Esophagus muscularis mucosa (tissue), 4 donors: ENCODE results near the gene SLC22A8. TPM values are rescaled to one million over a fixed set of nuclear protein-coding genes. Genes with fewer than 3 reads are reported as not detected.
"Not testable (repeated sequence)": the region's sequence is repeated elsewhere in the genome, so short reads cannot be mapped to it uniquely, and the experiment has no call there.

ENCODE experiments used
- DNase-seq: peaks from one replicate; pipeline ENCODE4 v3.0.0-alpha.2; 2017; ENCODE audit errors: extremely low spot score
- H3K27ac ChIP-seq, 4 donors: fragments of 200-600 bp; sonication (generic); replicated peaks in 1 of 4; 1 replicate in 3 of 4; 2 replicates in 1 of 4; pipeline ENCODE4 v1.5.1; 2016 to 2019; ENCODE audit warnings: mild to moderate bottlenecking in 1 of 4
- H3K27me3 ChIP-seq, 4 donors: fragments of 200-600 bp; sonication (generic); one replicate each; pipeline versions ENCODE4 v1.5.1 to v1.6.0; 2016 to 2019
- H3K36me3 ChIP-seq, 4 donors: fragments of 200-600 bp; sonication (generic); one replicate each; pipeline ENCODE4 v1.5.1; 2016 to 2019
- H3K4me1 ChIP-seq, 4 donors: fragments of 200-600 bp; sonication (generic); one replicate each; pipeline ENCODE4 v1.5.1; 2016 to 2019
- H3K4me3 ChIP-seq, 4 donors: fragments of 200-600 bp; sonication (generic); 1 replicate in 2 of 4; 2 replicates in 2 of 4; pipeline ENCODE4 v1.5.1; 2016 to 2019; ENCODE audit warnings: mild to moderate bottlenecking in 4 of 4, moderate library complexity in 1 of 4
- H3K9me3 ChIP-seq, 4 donors: fragments of 200-600 bp; sonication (generic); 1 replicate in 3 of 4; 2 replicates in 1 of 4; pipeline ENCODE4 v1.5.1; 2016 to 2019
- CTCF ChIP-seq, 3 experiments: fragments of 200-600 bp in 2 of 3; fragments of 450-650 bp in 1 of 3; sonication (generic) in 2 of 3; IDR thresholded peaks; one replicate each; pipeline ENCODE4 v1.5.1; 2017 to 2019; ENCODE audit warnings: antibody characterized with exemption in 3 of 3, mild to moderate bottlenecking in 2 of 3, moderate library complexity in 1 of 3
- EP300 ChIP-seq: sonication (generic); formaldehyde crosslinking; IDR thresholded peaks from one replicate; pipeline ENCODE4 v1.6.1; 2017; ENCODE audit warnings: antibody characterized with exemption
- POLR2A ChIP-seq: fragments of 450-650 bp; IDR thresholded peaks from one replicate; pipeline ENCODE4 v1.6.1; 2017; ENCODE audit warnings: antibody characterized with exemption, moderate library complexity, mild to moderate bottlenecking, low read depth
- POLR2AphosphoS5 ChIP-seq, 2 donors: sonication (generic); formaldehyde crosslinking; IDR thresholded peaks; one replicate each; pipeline ENCODE4 v1.6.1; 2017; ENCODE audit warnings: antibody characterized with exemption in 2 of 2
- WGBS: methylation state at CpG from one replicate; pipeline ENCODE4 v1.1.5; 2018; 5-methylcytosine and 5-hydroxymethylcytosine counted together
- intact Hi-C: fragments of 100-400 bp; cut with DNase I; formaldehyde crosslinking; loops from one replicate; pipeline ENCODE4 v1.15.1; 2023
- total RNA-seq, 4 donors: library from RNA; depleted of rRNA; stranded (reverse); fragments of >200 nt; gene quantifications; one replicate each; pipeline versions ENCODE4 v1.1.0 to v1.2.1, GENCODE V29; 2016

Gene SLC22A8
- not detected for total RNA-seq

- intact Hi-C loops = no loop called here
- Histone ChIP-seq H3K36me3 (no peaks in the 10 kb centered on the region), H3K27me3 (peaks cover 0 to 10% (median 0%) of the 10 kb centered on the region in 4 donors), H3K4me3 (no peak within 1 kb of the TSS), H3K9me3 (no peaks in the 10 kb centered on the region), H3K27ac (no peak within 1 kb of the TSS), H3K4me1 (peaks cover 3 to 14% (median 11%) of the 10 kb centered on the region in 4 donors)
- TF ChIP-seq EP300 (no peak), POLR2A (no peak), POLR2AphosphoS5 (IDR thresholded peaks at IDR 0.05) (no peak)
- no peak for DNase-seq
- 69% methylated on average over 6 of the region's 18 CpGs for WGBS
These were observed at the start of gene SLC22A8 for GRCh38 chr11:63015521-63016215. Gene SLC22A8 (minus strand): TSS chr11:63015841. CDS start chr11:63014958, 883 bp downstream.

DNA sequence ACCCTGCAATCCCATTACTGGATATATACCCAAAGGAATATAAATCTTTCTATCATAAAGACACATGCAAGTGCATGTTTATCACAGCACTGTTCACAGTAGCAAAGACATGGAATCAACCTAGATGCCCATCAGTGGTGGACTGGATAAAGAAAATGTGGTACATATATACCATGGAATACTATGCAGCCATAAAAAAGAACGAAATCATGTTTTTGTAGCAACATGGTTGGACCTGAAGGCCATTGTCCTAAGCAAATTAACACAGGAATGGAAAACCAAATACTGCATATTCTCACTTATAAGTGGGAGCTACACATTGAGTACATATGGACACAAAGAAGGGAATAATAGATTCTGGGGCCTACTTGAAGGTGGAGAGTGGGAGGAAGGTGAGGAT lies 30.6 kb upstream of the SLC22A8 start:
- H3K4me3 ChIP-seq, H3K36me3 ChIP-seq, H3K27me3 ChIP-seq, H3K27ac ChIP-seq, DNase-seq, H3K4me1 ChIP-seq, intact Hi-C loops: not testable (repeated sequence)
- peaks cover 0 to 11% (median 3%) of the 10 kb centered on the region in 4 donors for H3K9me3 ChIP-seq
- 33% methylated on average over 1 of the region's 1 CpG for WGBS

DNA sequence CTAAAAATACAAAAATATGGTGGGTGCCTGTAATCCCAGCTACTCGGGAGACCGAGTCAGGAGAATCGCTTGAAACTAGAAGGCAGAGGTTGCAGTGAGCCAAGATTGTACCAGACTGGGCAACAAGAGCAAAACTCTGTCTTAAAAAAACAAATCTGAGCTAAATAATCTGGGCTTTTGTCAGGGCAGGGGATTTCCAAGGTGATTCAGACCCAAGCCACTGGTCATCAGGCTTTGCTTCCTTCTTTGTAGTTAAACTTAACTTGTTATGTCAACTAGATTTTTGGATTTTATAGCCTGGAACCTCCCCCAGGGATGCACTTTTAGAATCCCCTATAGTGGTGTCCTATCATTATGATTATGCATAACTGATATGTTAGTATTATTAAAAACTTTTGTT lies 27.0 kb upstream of the SLC22A8 start:
- Histone ChIP-seq H3K36me3 (no peaks in the 10 kb centered on the region), H3K4me3 (no peak overlapping the region), H3K27ac (no peak overlapping the region), H3K4me1 (no peaks in the 10 kb centered on the region), H3K27me3 (no peaks in the 10 kb centered on the region), H3K9me3 (no peaks in the 10 kb centered on the region)
- intact Hi-C loops = no loop called here
- TF ChIP-seq CTCF (IDR thresholded peaks at IDR 0.05) (no peak), POLR2A (no peak), EP300 (no peak), POLR2AphosphoS5 (IDR thresholded peaks at IDR 0.05) (no peak)
- no peak for DNase-seq
- WGBS = 86% methylated on average over 3 of the region's 3 CpGs

DNA sequence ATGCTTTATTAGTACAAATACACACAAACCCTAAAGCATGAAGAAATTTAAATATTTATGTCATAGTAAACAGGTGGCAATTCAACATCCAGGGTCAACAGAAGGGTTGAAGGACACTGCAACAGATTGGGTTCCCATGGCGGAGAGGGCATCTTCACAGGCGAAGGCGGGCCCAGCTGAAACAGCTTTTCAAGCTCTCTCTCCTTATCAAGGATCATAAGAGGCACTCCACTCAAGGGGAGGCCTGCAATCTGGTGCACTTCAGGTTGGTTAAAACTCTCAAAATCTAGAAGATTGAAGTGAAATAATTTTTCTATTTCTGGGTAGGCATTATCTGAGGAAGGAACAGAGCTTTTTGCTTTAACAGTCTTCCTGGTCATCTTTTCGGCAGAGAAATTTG lies 16.8 kb upstream of the SLC22A8 start:
- 97% methylated on average over 4 of the region's 4 CpGs for WGBS
- H3K4me3 ChIP-seq = no peak overlapping the region

DNA sequence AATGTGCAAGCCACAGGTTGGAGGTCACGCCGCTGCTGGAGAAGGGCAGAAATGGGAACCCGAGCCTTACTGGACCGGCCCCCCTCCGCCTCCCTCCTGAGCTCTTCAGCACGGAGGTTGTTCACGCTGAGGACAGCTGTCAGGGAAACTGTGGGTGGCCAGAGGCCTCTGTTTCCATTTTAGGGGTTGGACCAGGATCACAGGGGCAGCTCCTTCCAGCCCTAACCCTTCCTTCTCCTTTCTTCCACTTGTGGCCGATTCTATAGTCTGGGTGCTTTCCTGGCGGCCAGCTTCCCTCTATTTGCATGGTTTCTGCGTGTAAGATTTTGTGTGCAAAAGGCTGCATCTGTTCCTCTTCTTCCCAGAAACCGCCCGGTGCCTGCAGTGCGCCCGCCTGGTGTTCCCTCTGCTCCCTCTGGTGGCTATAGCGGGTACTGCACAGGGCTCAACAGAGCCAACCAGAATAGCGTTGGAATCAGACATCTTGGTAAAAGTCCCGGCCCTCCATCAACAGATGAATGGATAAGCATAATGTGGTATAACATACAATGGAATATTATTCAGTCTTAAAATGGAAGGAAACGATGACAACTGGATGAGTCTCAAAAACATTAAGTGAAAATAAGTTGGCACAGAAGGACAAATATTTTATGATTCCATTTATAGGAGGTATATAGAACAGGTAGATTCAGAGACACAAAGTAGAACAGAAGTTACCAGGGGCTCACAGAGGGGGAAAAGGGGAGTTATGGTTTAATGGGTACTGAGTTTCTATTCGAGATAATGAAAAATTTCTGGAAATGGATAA lies 8.4 kb upstream of the SLC22A8 start:
- WGBS = 13% methylated on average over 15 of the region's 19 CpGs
- TF ChIP-seq POLR2AphosphoS5 (IDR thresholded peaks at IDR 0.05) (peak in 1 of 2 donors; percentile 19), EP300 (no peak), CTCF (IDR thresholded peaks at IDR 0.05) (peak; percentile 100)
- Histone ChIP-seq H3K27me3 (no peaks in the 10 kb centered on the region), H3K9me3 (no peaks in the 10 kb centered on the region), H3K27ac (peak overlapping the region in 1 of 4 donors; percentile 11), H3K36me3 (no peaks in the 10 kb centered on the region), H3K4me3 (peak overlapping the region in 2 of 4 donors; percentile 0 to 11), H3K4me1 (peaks cover 4 to 9% (median 7%) of the 10 kb centered on the region in 4 donors)
- intact Hi-C loops = loop anchor here (1.0 kb wide), 1 partner anchor 118 kb away; no protein-coding TSS in a partner anchor
- DNase-seq = peak; percentile 96

More for the DNA sequence above, 16.8 kb upstream of the SLC22A8 start:
- DNase-seq = no peak
- H3K36me3 ChIP-seq = no peaks in the 10 kb centered on the region
- no peaks in the 10 kb centered on the region for H3K9me3 ChIP-seq
- H3K4me1 ChIP-seq = peaks cover 0 to 4% (median 0%) of the 10 kb centered on the region in 4 donors
- H3K27me3 ChIP-seq = no peaks in the 10 kb centered on the region
- H3K27ac ChIP-seq = no peak overlapping the region
- intact Hi-C loops = no loop called here
- TF ChIP-seq POLR2A = no peak
- no peak for TF ChIP-seq EP300
- TF ChIP-seq CTCF (IDR thresholded peaks at IDR 0.05) = no peak
- TF ChIP-seq POLR2AphosphoS5 (IDR thresholded peaks at IDR 0.05) = no peak
